LNCAP (cell line): ENCODE data around the gene WNK2.

Source experiments
- TF ChIP-seq, protein P1 (sequence below): fragments of 450-650 bp; IDR thresholded peaks from 2 replicates; pipeline ENCODE4 v1.5.1; 2017; ENCODE audit warnings: mild to moderate bottlenecking

The WNK2 gene

DNA sequence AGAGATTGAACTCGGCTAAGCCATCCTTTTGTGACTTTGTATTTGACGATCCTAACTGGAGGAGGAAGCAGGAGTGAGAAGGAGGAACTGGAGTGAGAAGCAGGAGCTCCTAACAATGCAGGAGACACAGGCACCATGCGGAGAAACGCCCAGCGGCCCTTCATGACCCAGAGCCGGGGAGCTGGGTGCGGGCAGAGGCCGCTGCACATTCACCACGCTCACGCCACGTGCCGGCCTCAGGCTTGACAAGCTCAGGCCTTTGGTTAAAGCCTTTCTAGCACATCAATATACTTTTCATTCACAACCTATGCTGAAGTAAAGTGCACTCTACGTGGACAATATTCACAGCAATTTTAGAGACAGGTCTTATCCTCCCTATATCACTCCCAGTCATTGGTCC is 142.7 kb downstream of the WNK2 start:
- TF ChIP-seq, protein P1, sequence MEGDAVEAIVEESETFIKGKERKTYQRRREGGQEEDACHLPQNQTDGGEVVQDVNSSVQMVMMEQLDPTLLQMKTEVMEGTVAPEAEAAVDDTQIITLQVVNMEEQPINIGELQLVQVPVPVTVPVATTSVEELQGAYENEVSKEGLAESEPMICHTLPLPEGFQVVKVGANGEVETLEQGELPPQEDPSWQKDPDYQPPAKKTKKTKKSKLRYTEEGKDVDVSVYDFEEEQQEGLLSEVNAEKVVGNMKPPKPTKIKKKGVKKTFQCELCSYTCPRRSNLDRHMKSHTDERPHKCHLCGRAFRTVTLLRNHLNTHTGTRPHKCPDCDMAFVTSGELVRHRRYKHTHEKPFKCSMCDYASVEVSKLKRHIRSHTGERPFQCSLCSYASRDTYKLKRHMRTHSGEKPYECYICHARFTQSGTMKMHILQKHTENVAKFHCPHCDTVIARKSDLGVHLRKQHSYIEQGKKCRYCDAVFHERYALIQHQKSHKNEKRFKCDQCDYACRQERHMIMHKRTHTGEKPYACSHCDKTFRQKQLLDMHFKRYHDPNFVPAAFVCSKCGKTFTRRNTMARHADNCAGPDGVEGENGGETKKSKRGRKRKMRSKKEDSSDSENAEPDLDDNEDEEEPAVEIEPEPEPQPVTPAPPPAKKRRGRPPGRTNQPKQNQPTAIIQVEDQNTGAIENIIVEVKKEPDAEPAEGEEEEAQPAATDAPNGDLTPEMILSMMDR = no peak

DNA sequence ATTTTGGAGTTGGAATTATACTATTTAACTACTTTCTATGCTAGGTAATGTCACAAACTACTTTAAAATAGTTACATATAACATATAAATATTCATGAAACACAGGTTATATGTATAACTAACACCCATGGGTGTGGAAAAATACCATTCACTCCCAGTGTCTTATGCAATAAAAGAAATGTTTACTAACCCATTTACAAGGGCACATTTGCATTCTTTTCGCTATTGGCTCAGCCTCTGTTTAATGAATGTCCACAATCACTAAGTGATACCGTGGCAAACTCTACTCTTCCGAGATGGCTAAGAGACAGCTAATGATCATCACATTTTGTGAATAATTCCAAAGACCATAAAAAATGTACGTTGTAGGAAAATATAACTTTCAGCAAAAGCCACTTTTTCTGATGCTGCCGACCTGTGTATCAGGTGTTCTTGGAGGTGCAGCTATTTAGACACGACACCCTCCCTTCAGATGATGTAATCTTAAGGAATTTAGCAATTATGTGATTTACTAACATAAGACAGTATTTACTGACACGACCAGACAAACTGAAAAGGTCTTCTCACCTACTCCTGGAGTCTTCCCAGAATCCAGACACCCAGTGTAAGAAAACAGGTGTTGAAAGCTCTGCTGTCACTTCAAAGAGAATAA is 145.8 kb downstream of the WNK2 start:
- TF ChIP-seq, protein P1 = no peak

DNA sequence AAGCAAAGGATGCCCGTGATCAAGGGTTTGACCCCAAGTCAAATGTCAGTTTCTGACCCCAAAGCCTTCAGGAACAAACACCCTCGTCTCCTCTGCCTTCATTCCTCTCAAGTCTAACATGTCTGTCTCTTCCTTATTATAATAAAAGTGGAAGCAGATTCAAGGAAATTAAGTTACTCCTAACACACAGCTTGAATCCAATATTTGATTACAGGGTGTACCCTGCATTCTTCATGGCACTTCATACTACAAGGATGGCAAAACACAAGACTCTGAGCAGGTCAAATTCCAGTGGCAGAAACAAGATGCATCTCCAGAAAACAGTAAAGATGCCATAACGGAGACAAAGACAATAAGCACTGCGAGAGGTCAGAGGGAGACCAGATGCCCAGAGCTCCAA is 148.4 kb downstream of the WNK2 start:
- TF ChIP-seq, protein P1 = no peak

DNA sequence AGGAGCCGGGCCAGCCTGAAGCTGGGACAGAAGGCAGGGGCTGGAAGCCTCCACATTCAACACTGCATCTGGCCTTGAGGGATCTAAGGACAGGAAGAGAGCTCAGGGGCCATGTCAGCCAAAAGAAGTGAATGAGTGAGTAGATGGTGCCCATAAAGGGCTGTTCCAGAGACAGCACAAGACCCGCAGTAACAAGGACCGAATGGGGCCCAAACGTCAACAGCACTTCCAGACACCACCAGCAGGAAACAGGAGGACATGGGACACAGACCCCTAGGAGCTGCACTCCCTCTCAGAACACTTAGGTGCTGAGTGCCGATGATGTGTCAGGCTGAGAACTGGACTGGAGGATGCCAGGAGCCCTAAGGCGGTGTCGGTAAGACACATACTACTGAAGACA is 152.8 kb downstream of the WNK2 start:
- TF ChIP-seq, protein P1 = no peak

DNA sequence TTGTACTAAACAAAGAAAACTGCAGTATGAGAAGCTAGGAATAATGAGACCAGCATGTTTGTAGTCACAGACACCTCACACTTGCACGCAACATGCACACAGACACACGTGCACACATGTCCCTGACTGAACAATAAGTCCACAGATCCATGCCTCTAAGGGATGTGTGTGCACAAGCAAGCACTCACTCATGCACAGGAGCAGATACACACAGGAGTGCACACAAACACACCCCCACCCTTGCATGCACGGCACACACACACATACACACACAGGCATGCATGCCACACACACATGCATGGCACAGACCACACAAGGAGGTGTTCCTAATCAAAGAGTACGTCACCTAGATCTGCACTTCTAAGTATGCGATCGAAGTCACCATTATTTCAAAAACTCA is 156.2 kb downstream of the WNK2 start:
- TF ChIP-seq, protein P1 = no peak

DNA sequence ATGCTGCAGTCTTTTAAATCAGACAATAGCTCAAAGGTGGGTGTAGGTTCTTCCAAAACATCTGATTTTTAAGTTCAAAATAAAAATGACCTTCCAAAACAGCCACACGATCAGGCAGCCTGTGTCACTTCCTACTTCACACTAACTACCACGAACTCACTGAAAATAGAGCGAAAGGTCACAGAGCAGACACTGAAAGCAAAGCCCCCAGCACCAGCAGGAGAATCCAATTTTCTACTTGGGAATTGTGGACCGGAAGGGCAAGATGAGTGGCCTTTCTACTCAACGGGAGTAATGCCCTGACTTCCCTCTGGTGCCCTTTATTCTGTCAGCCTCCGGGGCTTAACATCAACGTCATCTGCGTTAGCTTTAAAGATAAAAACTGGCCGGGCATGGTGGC is 159.7 kb downstream of the WNK2 start:
- TF ChIP-seq, protein P1 = no peak

DNA sequence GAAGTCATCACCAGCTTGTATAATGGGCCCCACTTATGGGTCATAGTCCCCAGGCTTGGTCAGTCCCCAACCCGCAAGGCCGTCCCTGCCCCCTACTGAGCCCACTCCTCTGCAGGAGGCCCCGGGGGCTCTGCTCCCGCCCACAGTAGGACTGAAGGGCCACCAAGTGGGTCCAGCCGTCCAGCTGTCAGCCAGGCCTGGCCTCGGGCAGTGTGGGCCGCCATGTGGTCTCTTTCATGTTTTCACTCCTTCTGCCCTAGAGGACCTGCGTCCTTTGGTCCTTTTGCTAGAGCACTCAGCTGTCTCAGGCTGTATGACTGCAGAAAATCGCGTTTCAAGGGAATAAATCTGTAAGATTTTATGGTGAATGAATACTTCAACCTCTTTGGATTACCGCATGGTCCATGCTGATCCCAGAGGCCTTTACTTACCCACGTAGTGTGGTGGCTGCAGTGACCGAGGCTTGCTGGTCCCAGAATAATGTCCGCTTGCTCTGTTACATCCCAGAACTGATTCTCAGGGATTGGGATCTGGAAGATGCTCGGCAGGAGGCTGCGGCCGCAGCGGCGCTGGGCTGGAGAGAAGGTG is 161.8 kb downstream of the WNK2 start:
- TF ChIP-seq, protein P1 = no peak
